Measurements from ENCODE around the gene CFHR4.

GRCh38 chr1:196955926-196956325 is 68.1 kb downstream of the CFHR4 start:
- TF ChIP-seq POLR2A (IDR thresholded peaks at IDR 0.05) = no peak
- TF ChIP-seq, protein P1, sequence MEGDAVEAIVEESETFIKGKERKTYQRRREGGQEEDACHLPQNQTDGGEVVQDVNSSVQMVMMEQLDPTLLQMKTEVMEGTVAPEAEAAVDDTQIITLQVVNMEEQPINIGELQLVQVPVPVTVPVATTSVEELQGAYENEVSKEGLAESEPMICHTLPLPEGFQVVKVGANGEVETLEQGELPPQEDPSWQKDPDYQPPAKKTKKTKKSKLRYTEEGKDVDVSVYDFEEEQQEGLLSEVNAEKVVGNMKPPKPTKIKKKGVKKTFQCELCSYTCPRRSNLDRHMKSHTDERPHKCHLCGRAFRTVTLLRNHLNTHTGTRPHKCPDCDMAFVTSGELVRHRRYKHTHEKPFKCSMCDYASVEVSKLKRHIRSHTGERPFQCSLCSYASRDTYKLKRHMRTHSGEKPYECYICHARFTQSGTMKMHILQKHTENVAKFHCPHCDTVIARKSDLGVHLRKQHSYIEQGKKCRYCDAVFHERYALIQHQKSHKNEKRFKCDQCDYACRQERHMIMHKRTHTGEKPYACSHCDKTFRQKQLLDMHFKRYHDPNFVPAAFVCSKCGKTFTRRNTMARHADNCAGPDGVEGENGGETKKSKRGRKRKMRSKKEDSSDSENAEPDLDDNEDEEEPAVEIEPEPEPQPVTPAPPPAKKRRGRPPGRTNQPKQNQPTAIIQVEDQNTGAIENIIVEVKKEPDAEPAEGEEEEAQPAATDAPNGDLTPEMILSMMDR (IDR thresholded peaks at IDR 0.05) = no peak
